Activated T-helper 2 cell treated with anti-CD3 and anti-CD28 coated beads, Interferon-gamma antibody, Interleukin-2, Interleukin-4, amounts not matched to agents 10 μg/mL and 5 μg/mL and 100 μg/mL, durations not matched to agents 14 hours and 24 hours and 36 hours (primary cell): ENCODE data around the gene LMAN1L. TPM values are rescaled to one million over a fixed set of nuclear protein-coding genes. Genes with fewer than 3 reads are reported as not detected.

Source experiments
- DNase-seq: peaks from one replicate; pipeline ENCODE4 v3.0.0; 2021; ENCODE audit warnings: low spot score
- H3K27ac Mint-ChIP-seq: one replicate; pipeline ENCODE4 v1.8.0; 2021; ENCODE audit warnings: mixed read lengths
- H3K27me3 Mint-ChIP-seq: one replicate; pipeline ENCODE4 v1.8.0; 2021; ENCODE audit warnings: low read depth, mixed read lengths
- H3K36me3 Mint-ChIP-seq: one replicate; pipeline ENCODE4 v1.8.0; 2021; ENCODE audit warnings: low read depth, mixed read lengths
- H3K4me1 Mint-ChIP-seq: one replicate; pipeline ENCODE4 v1.8.0; 2021; ENCODE audit warnings: low read depth, mixed read lengths
- H3K4me3 Mint-ChIP-seq: one replicate; pipeline ENCODE4 v1.8.0; 2021; ENCODE audit warnings: low read depth, mild to moderate bottlenecking, moderate library complexity, mixed read lengths
- H3K9me3 Mint-ChIP-seq: one replicate; pipeline ENCODE4 v1.8.0; 2021; ENCODE audit warnings: mixed read lengths
- intact Hi-C: fragments of 100-400 bp; cut with micrococcal nuclease; formaldehyde crosslinking; loops from one replicate; pipeline ENCODE4 v1.15.1; 2023
- total RNA-seq: library from RNA; stranded (reverse); gene quantifications from 2 replicates; pipeline ENCODE4 v1.2.3, GENCODE V29; 2022

The LMAN1L gene
- total RNA-seq, 1 donor from 2014 or later: 0.32 TPM

GRCh38 chr15:74791007-74791406, 21.6 kb upstream of the LMAN1L start:
- Mint-ChIP-seq H3K27ac (peak overlapping the region; percentile 84), H3K4me1 (peaks cover 76% of the 10 kb centered on the region), H3K4me3 (peak overlapping the region; percentile 28), H3K9me3 (no peaks in the 10 kb centered on the region), H3K27me3 (no peaks in the 10 kb centered on the region), H3K36me3 (peaks cover 59% of the 10 kb centered on the region)
- intact Hi-C loops: no loop called here
- DNase-seq: no peak

GRCh38 chr15:74791667-74792066, 21.0 kb upstream of the LMAN1L start:
- DNase-seq: no peak
- H3K27me3 Mint-ChIP-seq: no peaks in the 10 kb centered on the region
- H3K4me1 Mint-ChIP-seq: peaks cover 78% of the 10 kb centered on the region
- H3K36me3 Mint-ChIP-seq: peaks cover 60% of the 10 kb centered on the region
- H3K4me3 Mint-ChIP-seq: peak overlapping the region; percentile 59
- peak overlapping the region; percentile 84 for H3K27ac Mint-ChIP-seq
- intact Hi-C loops: no loop called here
- H3K9me3 Mint-ChIP-seq: no peaks in the 10 kb centered on the region

- intact Hi-C loops: no loop called here
- no peak for DNase-seq
- peaks cover 56% of the 10 kb centered on the region for H3K36me3 Mint-ChIP-seq
These were observed 20.2 kb upstream of the LMAN1L start for GRCh38 chr15:74792227-74793016.

GRCh38 chr15:74793135-74794028, 19.3 kb upstream of the LMAN1L start:
- Mint-ChIP-seq H3K4me3 (no peak overlapping the region), H3K36me3 (peaks cover 54% of the 10 kb centered on the region), H3K4me1 (peaks cover 67% of the 10 kb centered on the region), H3K27ac (peak overlapping the region; percentile 67), H3K9me3 (no peaks in the 10 kb centered on the region), H3K27me3 (no peaks in the 10 kb centered on the region)
- peak; percentile 49 for DNase-seq
- intact Hi-C loops: no loop called here

More at GRCh38 chr15:74792227-74793016, 20.2 kb upstream of the LMAN1L start:
- Mint-ChIP-seq H3K4me3 (peak overlapping the region; percentile 59), H3K27ac (peak overlapping the region; percentile 84), H3K4me1 (peaks cover 73% of the 10 kb centered on the region), H3K27me3 (no peaks in the 10 kb centered on the region), H3K9me3 (no peaks in the 10 kb centered on the region)

GRCh38 chr15:74794248-74794969, 18.2 kb upstream of the LMAN1L start:
- no peaks in the 10 kb centered on the region for H3K9me3 Mint-ChIP-seq
- H3K27ac Mint-ChIP-seq: peak overlapping the region; percentile 78
- no peak overlapping the region for H3K4me3 Mint-ChIP-seq
- no peaks in the 10 kb centered on the region for H3K27me3 Mint-ChIP-seq
- DNase-seq: no peak
- intact Hi-C loops: no loop called here
- peaks cover 53% of the 10 kb centered on the region for H3K36me3 Mint-ChIP-seq
- H3K4me1 Mint-ChIP-seq: peaks cover 65% of the 10 kb centered on the region

- H3K27ac Mint-ChIP-seq: peak overlapping the region; percentile 78
- DNase-seq: no peak
- H3K4me3 Mint-ChIP-seq: no peak overlapping the region
- peaks cover 54% of the 10 kb centered on the region for H3K36me3 Mint-ChIP-seq
- H3K4me1 Mint-ChIP-seq: peaks cover 65% of the 10 kb centered on the region
- intact Hi-C loops: no loop called here
- no peaks in the 10 kb centered on the region for H3K27me3 Mint-ChIP-seq
- H3K9me3 Mint-ChIP-seq: no peaks in the 10 kb centered on the region
These were observed 17.7 kb upstream of the LMAN1L start for GRCh38 chr15:74794970-74795349.

GRCh38 chr15:74795966-74796625, 16.5 kb upstream of the LMAN1L start:
- intact Hi-C loops: no loop called here
- peaks cover 60% of the 10 kb centered on the region for H3K4me1 Mint-ChIP-seq

GRCh38 chr15:74798388-74799254, 14.0 kb upstream of the LMAN1L start:
- H3K4me3 Mint-ChIP-seq: no peak overlapping the region
- no peak for DNase-seq
- H3K27ac Mint-ChIP-seq: peak overlapping the region; percentile 81
- intact Hi-C loops: no loop called here
- peaks cover 69% of the 10 kb centered on the region for H3K36me3 Mint-ChIP-seq
- H3K4me1 Mint-ChIP-seq: peaks cover 38% of the 10 kb centered on the region
- H3K9me3 Mint-ChIP-seq: no peaks in the 10 kb centered on the region
- H3K27me3 Mint-ChIP-seq: no peaks in the 10 kb centered on the region

More at GRCh38 chr15:74795966-74796625, 16.5 kb upstream of the LMAN1L start:
- Mint-ChIP-seq H3K27me3 (no peaks in the 10 kb centered on the region), H3K4me3 (peak overlapping the region; percentile 45), H3K27ac (peak overlapping the region; percentile 95), H3K9me3 (no peaks in the 10 kb centered on the region), H3K36me3 (peaks cover 57% of the 10 kb centered on the region)
- no peak for DNase-seq

- H3K4me3 Mint-ChIP-seq: no peak overlapping the region
- DNase-seq: no peak
- H3K4me1 Mint-ChIP-seq: peaks cover 36% of the 10 kb centered on the region
- H3K27ac Mint-ChIP-seq: peak overlapping the region; percentile 81
- H3K36me3 Mint-ChIP-seq: peaks cover 76% of the 10 kb centered on the region
- H3K27me3 Mint-ChIP-seq: no peaks in the 10 kb centered on the region
- H3K9me3 Mint-ChIP-seq: no peaks in the 10 kb centered on the region
- intact Hi-C loops: no loop called here
These were observed 13.3 kb upstream of the LMAN1L start for GRCh38 chr15:74799255-74799855.

- peaks cover 74% of the 10 kb centered on the region for H3K36me3 Mint-ChIP-seq
- H3K4me3 Mint-ChIP-seq: no peak overlapping the region
- peak overlapping the region; percentile 81 for H3K27ac Mint-ChIP-seq
- intact Hi-C loops: loop anchor here (1.0 kb wide), 1 partner anchor 29 kb away; no protein-coding TSS in a partner anchor
- H3K4me1 Mint-ChIP-seq: peaks cover 29% of the 10 kb centered on the region
- H3K9me3 Mint-ChIP-seq: no peaks in the 10 kb centered on the region
- no peaks in the 10 kb centered on the region for H3K27me3 Mint-ChIP-seq
- DNase-seq: peak; percentile 79
These were observed 12.6 kb upstream of the LMAN1L start for GRCh38 chr15:74799856-74800558.
